KMS-11 (cell line): Measurements from ENCODE around the gene NOC4L.

ENCODE experiments used
- H2AFZ ChIP-seq: fragments of 200-600 bp; sonication (generic); 2 replicates; pipeline ENCODE4 v1.6.1; 2016; ENCODE audit warnings: antibody characterized with exemption, mixed run types, low read depth
- H3K27ac ChIP-seq: fragments of 200-600 bp; sonication (generic); 2 replicates; pipeline ENCODE4 v1.6.1; 2016; ENCODE audit warnings: mild to moderate bottlenecking, mixed run types
- H3K27me3 ChIP-seq: fragments of 200-600 bp; sonication (generic); 2 replicates; pipeline ENCODE4 v1.6.1; 2017; ENCODE audit warnings: mild to moderate bottlenecking, low read depth, mixed run types, moderate library complexity; ENCODE audit not compliant: insufficient read depth
- H3K36me3 ChIP-seq: fragments of 200-600 bp; sonication (generic); 2 replicates; pipeline ENCODE4 v1.6.1; 2017; ENCODE audit warnings: mild to moderate bottlenecking, mixed run types; ENCODE audit not compliant: insufficient read depth
- H3K4me1 ChIP-seq: fragments of 200-600 bp; sonication (generic); 2 replicates; pipeline ENCODE4 v1.6.1; 2016; ENCODE audit warnings: mild to moderate bottlenecking, low read depth, mixed run types; ENCODE audit not compliant: poor library complexity, severe bottlenecking
- H3K4me2 ChIP-seq: fragments of 200-600 bp; sonication (generic); 2 replicates; pipeline ENCODE4 v1.7.0; 2016; ENCODE audit warnings: mild to moderate bottlenecking, mixed run types
- H3K4me3 ChIP-seq: fragments of 200-600 bp; sonication (generic); IDR thresholded peaks from 2 replicates; pipeline ENCODE4 v1.6.1; 2017; ENCODE audit warnings: low read depth, low read length, mixed read lengths; ENCODE audit not compliant: insufficient read depth
- H3K79me2 ChIP-seq: fragments of 200-600 bp; sonication (generic); 2 replicates; pipeline ENCODE4 v1.6.1; 2016; ENCODE audit warnings: low read depth, mixed run types; ENCODE audit not compliant: insufficient read depth
- H3K9ac ChIP-seq: fragments of 200-600 bp; sonication (generic); 2 replicates; pipeline ENCODE4 v1.6.1; 2016; ENCODE audit warnings: mild to moderate bottlenecking, mixed run types
- H4K20me1 ChIP-seq: fragments of 200-600 bp; sonication (generic); 2 replicates; pipeline ENCODE4 v1.6.1; 2016; ENCODE audit warnings: mild to moderate bottlenecking, mixed run types; ENCODE audit not compliant: insufficient read depth
- TF ChIP-seq, protein P1 (sequence below): fragments of 200-600 bp; sonication (generic); conservative IDR thresholded peaks from 2 replicates; pipeline ENCODE4 v1.6.1; 2017; ENCODE audit warnings: low read depth, mild to moderate bottlenecking, antibody characterized with exemption, low read length, moderate library complexity, mixed read lengths

Gene NOC4L

GRCh38 chr12:132144810-132145168 is 532 bp downstream of the NOC4L start:
- TF ChIP-seq, protein P1, sequence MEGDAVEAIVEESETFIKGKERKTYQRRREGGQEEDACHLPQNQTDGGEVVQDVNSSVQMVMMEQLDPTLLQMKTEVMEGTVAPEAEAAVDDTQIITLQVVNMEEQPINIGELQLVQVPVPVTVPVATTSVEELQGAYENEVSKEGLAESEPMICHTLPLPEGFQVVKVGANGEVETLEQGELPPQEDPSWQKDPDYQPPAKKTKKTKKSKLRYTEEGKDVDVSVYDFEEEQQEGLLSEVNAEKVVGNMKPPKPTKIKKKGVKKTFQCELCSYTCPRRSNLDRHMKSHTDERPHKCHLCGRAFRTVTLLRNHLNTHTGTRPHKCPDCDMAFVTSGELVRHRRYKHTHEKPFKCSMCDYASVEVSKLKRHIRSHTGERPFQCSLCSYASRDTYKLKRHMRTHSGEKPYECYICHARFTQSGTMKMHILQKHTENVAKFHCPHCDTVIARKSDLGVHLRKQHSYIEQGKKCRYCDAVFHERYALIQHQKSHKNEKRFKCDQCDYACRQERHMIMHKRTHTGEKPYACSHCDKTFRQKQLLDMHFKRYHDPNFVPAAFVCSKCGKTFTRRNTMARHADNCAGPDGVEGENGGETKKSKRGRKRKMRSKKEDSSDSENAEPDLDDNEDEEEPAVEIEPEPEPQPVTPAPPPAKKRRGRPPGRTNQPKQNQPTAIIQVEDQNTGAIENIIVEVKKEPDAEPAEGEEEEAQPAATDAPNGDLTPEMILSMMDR: no peak
- no peak overlapping the region for H3K4me3 ChIP-seq
- H3K36me3 ChIP-seq: no peaks in the 10 kb centered on the region
- H4K20me1 ChIP-seq: no peaks in the 10 kb centered on the region
- no peak overlapping the region for H2AFZ ChIP-seq
- H3K9ac ChIP-seq: peak overlapping the region; percentile 68; the same call in 1 of the 2 replicates
- peaks cover 4% of the 10 kb centered on the region for H3K4me1 ChIP-seq
- H3K27ac ChIP-seq: 0 out of 2 replicates have a peak overlapping the region, but pooled peaks have one; percentile 44
- peaks cover 32% of the 10 kb centered on the region for H3K79me2 ChIP-seq
- no peaks in the 10 kb centered on the region for H3K27me3 ChIP-seq
- peak overlapping the region; percentile 57 for H3K4me2 ChIP-seq

GRCh38 chr12:132145334-132145733 is 1.1 kb downstream of the NOC4L start:
- H2AFZ ChIP-seq: no peak overlapping the region
- H4K20me1 ChIP-seq: no peaks in the 10 kb centered on the region
- H3K27me3 ChIP-seq: no peaks in the 10 kb centered on the region
- H3K27ac ChIP-seq: no peak overlapping the region
- H3K36me3 ChIP-seq: no peaks in the 10 kb centered on the region
- peaks cover 32% of the 10 kb centered on the region for H3K79me2 ChIP-seq
- peaks cover 4% of the 10 kb centered on the region for H3K4me1 ChIP-seq
- H3K4me3 ChIP-seq: no peak overlapping the region
- H3K9ac ChIP-seq: peak overlapping the region; percentile 68; the same call in 1 of the 2 replicates
- peak overlapping the region; percentile 57 for H3K4me2 ChIP-seq
- TF ChIP-seq, protein P1: no peak

DNA sequence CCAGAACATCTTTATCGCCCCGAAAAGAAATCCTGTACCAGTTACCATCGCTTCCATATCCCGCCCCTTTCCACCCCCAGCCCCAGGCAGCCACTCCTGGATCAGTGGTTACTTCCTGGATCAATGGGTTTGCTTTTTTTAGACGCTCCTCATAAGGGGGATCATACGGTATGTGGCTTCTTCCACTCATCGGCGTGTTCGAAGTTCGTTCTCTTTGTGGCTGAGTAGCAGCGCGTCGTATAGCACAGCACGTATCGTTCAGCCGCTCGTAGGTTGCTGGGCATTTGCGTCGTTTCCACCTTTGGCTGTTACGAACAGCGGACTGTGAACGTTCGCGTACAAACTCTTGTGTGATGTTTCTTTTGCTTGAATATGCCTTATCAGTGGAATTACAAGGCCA is 1.8 kb downstream of the NOC4L start:
- Histone ChIP-seq H3K36me3 (no peaks in the 10 kb centered on the region), H3K4me3 (no peak overlapping the region), H4K20me1 (no peaks in the 10 kb centered on the region), H3K9ac (no peak overlapping the region), H3K4me2 (no peak overlapping the region), H3K27me3 (no peaks in the 10 kb centered on the region), H3K79me2 (peaks cover 32% of the 10 kb centered on the region), H3K4me1 (peaks cover 4% of the 10 kb centered on the region), H2AFZ (no peak overlapping the region), H3K27ac (no peak overlapping the region)
- TF ChIP-seq, protein P1: no peak

- no peak overlapping the region for H3K27ac ChIP-seq
- TF ChIP-seq, protein P1: no peak
- H3K9ac ChIP-seq: no peak overlapping the region
- peaks cover 32% of the 10 kb centered on the region for H3K79me2 ChIP-seq
- H2AFZ ChIP-seq: no peak overlapping the region
- no peak overlapping the region for H3K4me3 ChIP-seq
- H3K27me3 ChIP-seq: no peaks in the 10 kb centered on the region
- H3K36me3 ChIP-seq: no peaks in the 10 kb centered on the region
- H3K4me1 ChIP-seq: peaks cover 4% of the 10 kb centered on the region
- H4K20me1 ChIP-seq: no peaks in the 10 kb centered on the region
- H3K4me2 ChIP-seq: no peak overlapping the region
Measured at GRCh38 chr12:132146772-132147422, 2.6 kb downstream of the NOC4L start.
